HG03571 (cell line): ENCODE measurements around the gene TMOD1.
A peak's percentile ranks its signal among the peaks of the same experiment; 100 is the strongest.

Source experiments
- ATAC-seq: cut with Tn5 transposase; IDR thresholded peaks from one replicate; pipeline ENCODE4 v1.9.1; 2021; ENCODE audit not compliant: unreplicated experiment

Gene TMOD1

GRCh38 chr9:97543561-97543960, 42.1 kb downstream of the TMOD1 start:
- ATAC-seq: no peak

GRCh38 chr9:97545486-97545885, 44.0 kb downstream of the TMOD1 start:
- ATAC-seq: no peak

GRCh38 chr9:97547098-97547829, 45.8 kb downstream of the TMOD1 start:
- no peak for ATAC-seq

- no peak for ATAC-seq
Measured at GRCh38 chr9:97548379-97548778, 46.9 kb downstream of the TMOD1 start.

- no peak for ATAC-seq
Measured at GRCh38 chr9:97548819-97549540, 47.5 kb downstream of the TMOD1 start.

- ATAC-seq: no peak
Measured at GRCh38 chr9:97550386-97550785, 48.9 kb downstream of the TMOD1 start.

GRCh38 chr9:97551308-97551707, 49.8 kb downstream of the TMOD1 start:
- no peak for ATAC-seq

- no peak for ATAC-seq
Measured at GRCh38 chr9:97553141-97553540, 51.7 kb downstream of the TMOD1 start.

- ATAC-seq: no peak
Measured at GRCh38 chr9:97553841-97554240, 52.4 kb downstream of the TMOD1 start.

GRCh38 chr9:97554566-97555075, 53.2 kb downstream of the TMOD1 start:
- ATAC-seq: no peak

- ATAC-seq: no peak
Measured at GRCh38 chr9:97555164-97555563, 53.7 kb downstream of the TMOD1 start.

- ATAC-seq: no peak
Measured at GRCh38 chr9:97556036-97556720, 54.7 kb downstream of the TMOD1 start.

- ATAC-seq: no peak
Measured at GRCh38 chr9:97556721-97557605, 55.5 kb downstream of the TMOD1 start.

- ATAC-seq: no peak
Measured at GRCh38 chr9:97557606-97558095, 56.2 kb downstream of the TMOD1 start.

GRCh38 chr9:97558701-97559101, 57.2 kb downstream of the TMOD1 start:
- ATAC-seq: peak; percentile 7

GRCh38 chr9:97559111-97559514, 57.6 kb downstream of the TMOD1 start:
- ATAC-seq: peak; percentile 62

GRCh38 chr9:97560154-97560553, 58.7 kb downstream of the TMOD1 start:
- ATAC-seq: no peak

- no peak for ATAC-seq
Measured at GRCh38 chr9:97560851-97561250, 59.4 kb downstream of the TMOD1 start.

- no peak for ATAC-seq
Measured at GRCh38 chr9:97561501-97561900, 60.0 kb downstream of the TMOD1 start.

- ATAC-seq: no peak
Measured at GRCh38 chr9:97562542-97562941, 61.1 kb downstream of the TMOD1 start.
